NCI-H2107 treated with DMSO at 0.1 percent for 48 hours (cell line): ENCODE data around the gene TRPC4AP.
"Not testable (repeated sequence)": the region's sequence is repeated elsewhere in the genome, so short reads cannot be mapped to it uniquely, and the experiment has no call there.

Experiments
- DNase-seq: peaks from one replicate; lab custom pipeline; 2025; ENCODE audit not compliant: unreplicated experiment; lab: John Stamatoyannopoulos, UW

Gene TRPC4AP

DNA sequence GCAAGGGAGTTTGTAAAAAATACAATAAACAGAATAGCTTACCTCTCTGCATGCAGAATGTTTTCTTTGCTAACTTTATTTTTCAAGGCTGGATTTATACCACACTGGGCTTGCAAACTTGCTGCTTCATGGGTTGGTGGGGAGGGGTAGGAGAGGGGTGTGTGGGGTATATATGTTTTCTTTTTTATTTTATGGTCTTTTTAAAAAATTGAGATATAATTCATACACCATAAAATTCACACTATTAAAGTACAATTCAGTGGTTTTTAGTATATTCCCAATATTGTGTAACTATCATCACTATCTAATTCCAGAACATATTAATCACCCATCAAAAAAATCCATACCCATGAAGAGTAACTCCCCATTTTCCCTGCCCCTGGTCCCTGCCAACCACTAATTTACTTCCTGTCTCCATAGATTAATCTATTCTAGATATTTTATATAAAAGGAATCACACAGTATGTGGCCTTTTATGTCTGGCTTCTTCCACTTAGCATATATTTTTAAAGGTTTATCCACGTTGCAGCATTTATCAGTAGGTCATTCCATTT lies 14.3 kb upstream of the TRPC4AP start:
- no peak for DNase-seq

DNA sequence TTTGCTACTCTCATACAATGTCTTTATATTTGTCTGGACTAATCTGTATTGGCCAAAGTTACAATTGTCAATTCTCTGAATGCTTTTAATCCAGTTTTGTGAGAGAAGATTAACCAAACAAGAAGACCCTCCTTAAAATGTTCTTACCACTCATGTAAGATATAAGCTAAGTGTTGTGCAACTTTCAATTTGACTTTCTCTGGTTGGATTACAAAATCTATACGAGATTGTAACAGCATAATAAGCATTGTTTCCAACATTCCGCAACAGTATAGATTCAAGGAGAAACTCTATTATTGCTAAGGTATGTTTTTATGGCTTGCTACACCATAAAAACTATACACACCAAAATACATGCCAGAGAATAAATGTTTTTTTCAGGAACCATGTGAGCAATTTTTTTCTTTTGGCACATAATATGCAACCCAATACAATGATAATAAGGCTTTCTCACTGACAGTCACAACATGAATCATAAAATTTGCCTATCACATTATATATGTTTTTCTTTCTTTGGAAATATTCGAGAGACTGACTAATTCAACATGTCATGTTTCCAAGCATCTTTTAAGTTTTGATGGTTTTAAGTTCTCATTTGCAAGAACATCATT lies 12.2 kb upstream of the TRPC4AP start:
- no peak for DNase-seq

DNA sequence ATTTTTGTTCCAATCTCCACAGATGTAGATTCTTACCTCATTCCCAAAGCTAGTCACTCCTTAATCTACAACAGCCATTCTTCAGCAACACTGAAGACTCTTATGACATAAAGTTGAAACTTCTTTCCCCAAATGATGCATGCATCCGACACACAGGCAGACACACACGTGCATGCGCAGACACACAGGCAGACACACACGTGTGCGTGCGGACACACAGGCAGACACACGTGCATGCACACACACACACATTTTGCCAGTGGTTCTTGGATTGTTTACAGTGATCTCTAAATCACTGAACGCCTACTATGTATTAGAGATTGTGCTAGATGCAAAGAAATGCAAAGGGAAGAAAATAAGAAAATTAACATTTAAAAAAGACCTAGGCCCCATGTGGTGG lies 9.0 kb upstream of the TRPC4AP start:
- no peak for DNase-seq

DNA sequence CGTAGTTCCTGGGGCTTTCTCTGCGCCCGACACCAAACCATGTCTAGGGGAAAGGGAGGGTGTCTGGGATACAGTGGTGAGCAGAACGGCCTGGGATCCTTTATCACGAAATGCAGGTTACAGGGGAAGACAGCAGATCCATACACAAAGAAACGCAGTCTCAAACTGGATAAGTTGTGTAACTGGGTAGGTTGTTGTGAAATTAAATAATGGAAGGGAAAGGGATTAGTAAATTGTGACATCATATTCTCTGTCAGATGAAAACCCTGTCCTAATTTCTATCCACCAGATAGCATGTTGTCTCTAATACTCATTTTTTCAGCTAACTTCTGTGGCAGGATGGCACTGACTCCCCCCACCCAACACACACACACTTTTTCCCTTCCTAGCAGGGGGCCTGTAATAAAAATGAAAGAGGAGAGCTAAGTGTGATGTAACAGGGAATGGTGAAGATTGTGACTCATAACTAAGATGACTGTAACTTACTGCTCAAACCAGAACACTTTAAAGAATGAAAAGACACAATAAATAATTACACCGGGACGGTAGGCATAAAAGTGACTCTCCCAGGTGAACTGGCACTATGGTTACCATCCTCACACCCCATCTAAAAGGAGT lies 769 bp upstream of the TRPC4AP start:
- no peak for DNase-seq

- no peak for DNase-seq
Measured at GRCh38 chr20:35091816-35092523, 637 bp downstream of the TRPC4AP start.

GRCh38 chr20:35088231-35089145 lies 4.1 kb downstream of the TRPC4AP start:
- DNase-seq, result no peak

DNA sequence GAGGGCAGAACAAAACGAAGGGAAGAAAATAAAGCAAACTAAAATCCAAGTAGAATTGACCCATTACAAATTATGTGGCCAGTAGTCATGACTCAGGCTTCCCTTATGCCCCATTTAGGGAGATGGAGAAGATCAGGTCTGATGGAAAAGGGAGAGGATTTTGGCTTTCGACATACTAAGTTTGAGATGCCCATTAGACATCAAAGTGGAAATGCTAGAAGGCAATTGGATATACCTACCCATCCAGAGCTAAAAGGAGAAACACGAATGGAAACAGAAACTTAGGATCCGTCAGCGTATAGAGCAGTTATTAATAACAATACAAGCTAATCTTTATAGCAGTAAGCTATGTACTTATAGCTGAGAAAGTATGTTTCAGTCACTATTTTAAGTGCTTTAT lies 4.8 kb downstream of the TRPC4AP start:
- DNase-seq, result no peak

DNA sequence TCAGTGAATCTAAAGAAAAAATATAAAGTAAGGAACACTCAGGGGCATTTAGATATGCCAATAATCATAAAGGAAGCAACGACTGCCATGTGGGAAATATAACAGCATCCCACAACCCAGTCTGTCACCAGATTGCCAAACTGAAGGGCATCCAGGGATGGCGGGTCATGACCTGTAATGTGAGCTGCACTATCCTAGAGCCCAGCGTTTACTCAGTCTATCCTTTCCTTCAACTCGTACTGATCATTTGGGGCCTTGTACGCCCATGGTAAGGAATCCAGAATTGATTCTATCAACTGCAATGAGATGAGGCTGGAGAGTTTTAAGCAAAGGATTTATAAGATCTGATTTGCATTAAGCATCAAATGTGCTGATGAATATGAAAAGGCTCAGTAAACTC lies 5.3 kb downstream of the TRPC4AP start:
- DNase-seq, result no peak

DNA sequence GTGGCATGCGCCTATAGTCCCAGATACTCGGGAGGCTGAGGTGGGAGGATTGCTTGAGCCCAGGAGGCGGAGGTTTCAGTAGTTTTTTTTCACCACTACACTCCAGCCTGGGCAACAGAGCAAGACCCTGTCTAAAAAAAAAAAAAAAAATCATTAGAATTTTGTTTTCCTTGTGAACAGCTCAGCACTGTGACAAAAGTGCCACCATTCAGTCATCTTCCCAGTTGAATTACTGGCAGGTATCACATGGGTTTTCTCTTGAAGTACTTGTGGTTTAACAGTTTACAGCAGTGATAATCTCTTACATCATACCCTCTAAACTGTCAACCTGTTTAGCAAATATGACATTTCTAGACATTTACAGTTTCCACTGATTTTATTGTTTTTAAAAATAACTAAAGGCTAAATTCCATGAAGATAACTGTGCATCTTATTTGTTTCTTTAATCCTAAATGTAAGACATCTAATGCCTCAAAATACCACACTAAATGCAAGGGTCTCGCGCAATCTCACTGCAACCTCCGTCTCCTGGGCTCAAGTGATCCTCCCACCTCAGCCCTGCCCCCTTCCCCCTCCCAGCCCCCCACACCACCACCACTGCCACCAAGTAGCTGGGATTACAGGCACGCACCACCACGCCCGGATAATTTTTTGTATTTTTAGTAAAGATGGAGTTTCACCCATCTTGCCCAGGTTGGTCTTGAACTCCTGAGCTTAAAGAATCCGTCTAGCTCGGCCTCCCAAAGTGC lies 7.0 kb downstream of the TRPC4AP start:
- no peak for DNase-seq

GRCh38 chr20:35084998-35085397 lies 7.6 kb downstream of the TRPC4AP start:
- no peak for DNase-seq

DNA sequence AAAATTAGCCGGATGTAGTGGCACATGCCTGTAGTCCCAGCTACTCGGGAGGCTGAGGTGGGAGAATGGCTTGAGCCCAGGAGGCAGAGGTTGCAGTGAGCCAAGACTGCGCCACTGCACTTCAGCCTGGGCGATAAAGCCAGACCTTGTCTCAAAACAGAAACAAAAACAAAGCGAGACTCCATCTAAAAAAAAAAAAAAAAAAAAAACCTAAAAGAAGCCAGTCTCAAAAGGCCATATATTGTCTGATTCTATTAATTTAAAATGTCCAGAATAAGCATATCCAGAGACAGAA lies 12.3 kb downstream of the TRPC4AP start:
- DNase-seq, result not testable (repeated sequence)

- no peak for DNase-seq
Measured at GRCh38 chr20:35079472-35080347, 12.9 kb downstream of the TRPC4AP start.

DNA sequence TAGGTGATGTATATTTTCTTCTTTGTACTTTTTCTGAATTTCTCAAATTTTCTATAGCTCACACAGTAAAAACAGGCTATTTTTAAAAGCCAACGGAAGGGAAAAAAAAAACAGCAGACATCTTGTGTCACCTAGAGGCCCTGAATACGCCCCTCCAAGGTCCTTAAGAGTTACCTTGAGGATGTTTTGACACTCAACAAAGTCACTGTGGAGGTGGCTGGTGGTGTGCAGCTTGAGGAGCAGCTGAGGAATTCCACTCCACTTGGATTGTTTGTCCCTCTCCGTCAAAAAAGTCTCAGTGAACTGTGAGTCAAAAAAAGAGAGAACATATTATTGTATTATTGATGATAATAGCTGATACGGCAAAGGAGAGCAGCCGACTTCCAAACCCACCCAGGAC lies 14.7 kb downstream of the TRPC4AP start:
- no peak for DNase-seq

DNA sequence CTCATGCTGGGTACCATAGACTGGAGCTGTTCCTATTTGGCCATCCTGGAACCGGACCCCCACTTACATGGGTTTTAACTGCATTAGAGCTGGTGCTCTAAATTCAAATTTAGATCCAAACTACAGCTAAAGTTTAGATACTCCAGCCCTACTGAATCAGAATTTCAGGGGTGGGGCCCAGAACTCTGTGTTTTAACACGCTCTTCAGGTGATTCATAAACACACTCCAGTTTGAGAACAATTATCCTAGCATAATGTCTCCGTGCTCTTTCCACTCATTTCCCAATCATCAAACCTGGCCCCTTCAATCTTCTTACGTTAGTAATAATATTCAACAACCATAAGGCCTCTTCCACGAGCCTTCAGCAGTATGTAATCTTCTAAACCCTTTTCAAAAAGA lies 15.3 kb downstream of the TRPC4AP start:
- no peak for DNase-seq

- DNase-seq, result not testable (repeated sequence)
Measured at GRCh38 chr20:35071436-35072153, 21.0 kb downstream of the TRPC4AP start.

DNA sequence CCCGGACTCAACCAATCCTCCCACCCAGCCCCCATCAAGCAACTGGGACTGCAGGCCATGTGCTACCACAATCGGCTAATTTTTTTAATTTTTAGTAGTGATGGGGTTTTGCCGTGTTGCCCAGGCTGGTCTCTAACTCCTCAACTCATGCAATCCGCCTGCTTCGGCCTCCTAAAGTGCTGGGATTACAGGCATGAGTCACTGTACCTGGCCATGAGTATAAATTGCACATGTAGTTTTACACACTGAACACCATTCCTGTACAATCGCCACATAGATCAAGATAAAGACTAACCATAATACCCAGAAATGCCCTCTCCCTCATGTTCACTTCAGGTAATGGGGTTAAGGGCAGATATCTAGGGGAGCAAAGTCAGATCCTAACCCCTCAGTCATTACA lies 26.4 kb downstream of the TRPC4AP start:
- no peak for DNase-seq

GRCh38 chr20:35065181-35065580 lies 27.4 kb downstream of the TRPC4AP start:
- DNase-seq, result no peak

GRCh38 chr20:35063168-35063567 lies 29.4 kb downstream of the TRPC4AP start:
- DNase-seq, result no peak

- DNase-seq, result no peak
Measured at GRCh38 chr20:35062478-35062877, 30.1 kb downstream of the TRPC4AP start.
